LNCaP clone FGC (cell line): ENCODE data around the gene ATG9B.

ENCODE experiments used
- DNase-seq: peaks from one replicate; pipeline ENCODE4 v3.0.0-alpha.2; 2011; ENCODE audit warnings: low read depth
- H3K4me3 ChIP-seq: 2 replicates; pipeline ENCODE4 v1.5.1; 2011; ENCODE audit warnings: mild to moderate bottlenecking, low read depth, low read length, control low read depth
- CTCF ChIP-seq: IDR thresholded peaks from 2 replicates; pipeline ENCODE4 v1.5.1; 2012; ENCODE audit warnings: mild to moderate bottlenecking; ENCODE audit not compliant: control insufficient read depth, insufficient read depth; ENCODE audit errors: extremely low read depth

The ATG9B gene

GRCh38 chr7:150971242-150972022 is 52.9 kb downstream of the ATG9B start:
- no peak overlapping the region for H3K4me3 ChIP-seq
- TF ChIP-seq CTCF = no peak
- no peak for DNase-seq

- DNase-seq = no peak
- H3K4me3 ChIP-seq = no peak overlapping the region
- TF ChIP-seq CTCF = no peak
Measured at GRCh38 chr7:150970424-150970823, 53.9 kb downstream of the ATG9B start.

- no peak overlapping the region for H3K4me3 ChIP-seq
- no peak for DNase-seq
- TF ChIP-seq CTCF = no peak
Measured at GRCh38 chr7:150969475-150969874, 54.8 kb downstream of the ATG9B start.

- DNase-seq = no peak
- TF ChIP-seq CTCF = no peak
- H3K4me3 ChIP-seq = no peak overlapping the region
Measured at GRCh38 chr7:150968734-150969372, 55.4 kb downstream of the ATG9B start.

- no peak overlapping the region for H3K4me3 ChIP-seq
Measured at GRCh38 chr7:150968056-150968733, 56.1 kb downstream of the ATG9B start.

GRCh38 chr7:150967349-150967748 is 56.9 kb downstream of the ATG9B start:
- no peak for TF ChIP-seq CTCF
- no peak for DNase-seq
- H3K4me3 ChIP-seq = no peak overlapping the region

More at GRCh38 chr7:150968056-150968733, 56.1 kb downstream of the ATG9B start:
- no peak for DNase-seq
- no peak for TF ChIP-seq CTCF

- TF ChIP-seq CTCF = no peak
- DNase-seq = no peak
- no peak overlapping the region for H3K4me3 ChIP-seq
Measured at GRCh38 chr7:150966002-150966401, 58.3 kb downstream of the ATG9B start.
